Measurements from ENCODE around the gene NATD1. TPM values are rescaled to one million over a fixed set of nuclear protein-coding genes. Genes with fewer than 3 reads are reported as not detected.

NATD1 gene
- total RNA-seq, 2 experiments from 2014 or later, result 2.1 to 2.5 TPM

- CTCF ChIA-PET, result interaction anchor here (1.1 to 4.0 kb wide), 10 partner anchors 8 to 248 kb away, joined by 3 to 26 read pairs (median 5); no protein-coding TSS in a partner anchor
- intact Hi-C loops (cut with micrococcal nuclease), result loop anchor here (1.0 to 10.0 kb wide), 5 partner anchors 244 to 482 kb away; partner anchors contain the start of gene USP22
- no peaks in the 10 kb centered on the region for H3K9me3 Mint-ChIP-seq
- H3K36me3 Mint-ChIP-seq (ENCODE audit: low read depth), result peaks cover 17% of the 10 kb centered on the region
- peaks cover 60% of the 10 kb centered on the region for H3K4me1 Mint-ChIP-seq (ENCODE audit: low read depth)
- peaks cover 7% of the 10 kb centered on the region for H3K27me3 Mint-ChIP-seq (ENCODE audit: low read depth)
- peak; percentile 79 for DNase-seq
- peak overlapping the region; percentile 95 for H3K27ac Mint-ChIP-seq
- peak overlapping the region; percentile 100 for H3K4me3 Mint-ChIP-seq
These were observed 33.9 kb upstream of the NATD1 start for GRCh38 chr17:21286909-21287702.

DNA sequence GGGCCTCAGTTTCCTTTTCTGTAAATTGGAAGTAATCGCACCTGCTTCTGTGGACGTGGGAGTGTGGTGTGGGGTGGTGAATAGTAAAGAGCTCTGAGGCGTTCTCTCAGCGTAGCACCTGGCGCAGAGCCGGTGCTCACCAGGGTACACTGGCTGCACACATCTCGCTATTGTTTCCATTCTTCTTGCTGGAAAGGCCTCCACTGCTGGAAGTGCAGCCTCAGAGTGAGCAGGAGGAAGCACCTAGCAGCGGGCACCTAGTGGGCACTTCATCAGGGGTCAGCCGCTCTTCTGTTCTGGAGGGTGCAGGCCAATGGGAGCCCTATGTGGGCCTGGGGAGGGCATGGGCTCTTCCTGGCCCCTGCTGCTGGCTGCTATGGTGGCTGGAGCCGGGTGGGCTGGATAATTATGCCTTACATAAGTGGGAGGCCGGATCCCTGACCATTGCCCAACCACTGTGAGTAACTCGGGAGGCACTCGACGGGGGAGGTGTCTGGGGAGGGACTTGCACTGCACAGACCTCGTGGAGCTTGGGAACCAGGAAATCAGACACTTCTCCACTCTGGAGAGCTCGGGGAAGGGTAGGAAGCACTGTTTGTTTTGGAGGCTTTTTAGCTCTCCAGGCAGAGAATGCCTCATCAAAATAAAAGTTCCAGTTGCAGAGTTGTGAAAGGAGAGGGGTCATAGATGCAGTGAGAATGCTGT is 33.0 kb upstream of the NATD1 start:
- Mint-ChIP-seq H3K27ac (peak overlapping the region; percentile 95), H3K36me3 (ENCODE audit: low read depth) (peaks cover 16% of the 10 kb centered on the region), H3K4me3 (peak overlapping the region; percentile 100), H3K4me1 (ENCODE audit: low read depth) (peaks cover 60% of the 10 kb centered on the region), H3K27me3 (ENCODE audit: low read depth) (peaks cover 2% of the 10 kb centered on the region), H3K9me3 (no peaks in the 10 kb centered on the region)
- peak; percentile 25 for DNase-seq
- intact Hi-C loops (cut with micrococcal nuclease), result loop anchor here (2.0 to 10.0 kb wide), 3 partner anchors 253 to 481 kb away; no protein-coding TSS in a partner anchor
- CTCF ChIA-PET, result interaction anchor here (1.0 to 4.0 kb wide), 10 partner anchors 10 to 293 kb away, joined by 3 to 26 read pairs (median 5); no protein-coding TSS in a partner anchor

- peaks cover 59% of the 10 kb centered on the region for H3K4me1 Mint-ChIP-seq (ENCODE audit: low read depth)
- peaks cover under 1% of the 10 kb centered on the region for H3K27me3 Mint-ChIP-seq (ENCODE audit: low read depth)
- H3K4me3 Mint-ChIP-seq, result peak overlapping the region; percentile 100
- H3K9me3 Mint-ChIP-seq, result no peaks in the 10 kb centered on the region
- peak; percentile 39 for DNase-seq
- intact Hi-C loops (cut with micrococcal nuclease), result loop anchor here (2.0 to 10.0 kb wide), 4 partner anchors 167 to 481 kb away; no protein-coding TSS in a partner anchor
- CTCF ChIA-PET, result interaction anchor here (0.7 to 4.0 kb wide), 7 partner anchors 9 to 292 kb away, joined by 3 to 26 read pairs (median 4); no protein-coding TSS in a partner anchor
- peaks cover 14% of the 10 kb centered on the region for H3K36me3 Mint-ChIP-seq (ENCODE audit: low read depth)
- peak overlapping the region; percentile 95 for H3K27ac Mint-ChIP-seq
These were observed 32.2 kb upstream of the NATD1 start for GRCh38 chr17:21285164-21286065.

DNA sequence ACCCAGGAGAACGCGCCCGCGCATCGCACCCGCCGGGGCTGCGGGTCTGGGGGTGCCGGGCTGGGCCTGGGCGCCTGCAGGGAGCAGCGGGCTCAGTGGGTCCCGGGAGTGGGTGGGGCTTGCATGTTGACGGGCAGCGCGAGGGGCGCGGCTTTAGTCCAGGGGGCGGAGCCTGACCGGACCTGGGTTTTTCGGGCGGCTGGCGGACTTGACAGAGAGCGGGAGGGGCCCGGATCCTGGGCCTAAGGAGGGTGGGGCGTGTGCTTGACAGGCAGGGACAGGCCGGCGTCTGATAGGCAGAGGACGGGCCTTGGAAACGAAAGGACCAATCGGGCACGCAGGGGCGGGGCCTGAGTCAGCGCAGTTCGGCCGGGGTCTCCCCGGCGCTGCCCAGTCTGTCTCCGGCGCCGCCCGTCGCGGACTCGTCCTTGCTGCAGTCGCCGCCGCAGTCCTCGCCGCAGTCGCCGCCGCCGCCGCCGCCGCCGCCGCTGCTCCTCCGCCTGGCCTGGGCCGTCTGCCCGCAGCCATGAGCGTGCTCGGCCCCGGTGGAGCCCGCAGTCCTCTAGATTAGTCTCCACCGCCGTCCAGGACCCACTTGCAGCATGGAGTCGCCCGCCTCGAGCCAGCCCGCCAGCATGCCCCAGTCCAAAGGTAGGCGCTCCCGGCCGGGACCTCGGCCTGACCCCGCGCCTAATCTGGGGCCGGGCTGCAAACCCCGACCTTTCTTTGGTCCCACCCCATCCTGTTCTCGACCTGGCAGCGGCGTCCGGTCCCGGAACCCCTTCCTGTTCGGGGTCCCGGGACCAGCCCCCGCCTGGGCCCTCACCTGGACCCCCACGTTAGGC is 31.3 kb upstream of the NATD1 start, which contains the start of gene MAP2K3:
Gene MAP2K3 (plus strand): TSS at position 393 of the 845 bp plus-strand sequence. CDS start 210 bp downstream, at position 603.
- CTCF ChIA-PET, result interaction anchor here (1.1 to 4.0 kb wide), 4 partner anchors 8 to 229 kb away, joined by 3 to 26 read pairs (median 4); no protein-coding TSS in a partner anchor
- Mint-ChIP-seq H3K27ac (peak within 1 kb of the TSS; percentile 95), H3K4me3 (peak within 1 kb of the TSS; percentile 100), H3K4me1 (ENCODE audit: low read depth) (peaks cover 62% of the 10 kb centered on the region), H3K27me3 (ENCODE audit: low read depth) (no peaks in the 10 kb centered on the region), H3K36me3 (ENCODE audit: low read depth) (peaks cover 14% of the 10 kb centered on the region), H3K9me3 (no peaks in the 10 kb centered on the region)
- peak; percentile 97 for DNase-seq
- intact Hi-C loops (cut with micrococcal nuclease), result loop anchor here (1.0 to 10.0 kb wide), 10 partner anchors 9 to 1127 kb away; partner anchors contain the start of genes DHRS7B and TMEM11

DNA sequence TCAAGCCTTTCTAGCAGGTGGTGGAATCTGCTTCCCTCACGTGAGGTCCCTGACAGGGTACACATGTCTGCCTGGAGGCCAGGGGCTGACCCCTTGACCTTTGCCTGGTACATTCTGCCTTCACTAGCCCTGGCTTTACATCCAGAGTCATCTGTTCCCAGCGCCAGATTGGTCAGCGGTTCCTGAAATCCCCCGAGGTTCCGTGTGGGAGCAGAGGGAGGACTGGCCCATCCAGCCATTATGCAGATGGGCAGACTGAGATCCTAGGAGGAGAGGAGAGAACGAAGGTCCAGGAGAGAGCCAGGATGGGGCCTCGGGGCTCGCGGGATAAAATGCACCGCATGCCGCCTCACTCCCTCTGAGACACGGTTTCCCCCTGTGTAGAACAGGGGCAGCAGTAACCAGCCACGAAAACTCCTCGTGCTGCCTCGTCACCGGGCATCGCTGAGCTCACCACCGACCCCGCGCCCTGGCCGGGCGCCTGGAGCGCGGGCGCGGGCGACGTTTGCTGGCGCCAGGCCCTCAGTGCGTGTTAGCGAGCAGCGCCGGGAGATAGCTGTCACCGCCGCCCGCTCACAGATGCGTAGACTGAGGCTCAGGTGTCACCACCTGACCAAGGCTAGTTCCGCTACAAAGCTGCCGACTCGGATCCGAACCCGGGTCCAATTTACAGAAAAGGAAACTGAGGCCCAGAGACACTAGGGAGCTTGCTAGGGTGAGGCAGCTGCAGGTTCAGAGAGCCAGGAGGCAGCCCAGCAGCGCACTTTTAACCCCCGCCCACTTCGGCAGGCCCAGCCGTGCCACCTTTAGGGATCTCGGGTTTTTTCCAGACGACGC is 30.5 kb upstream of the NATD1 start:
- Mint-ChIP-seq H3K9me3 (no peaks in the 10 kb centered on the region), H3K27me3 (ENCODE audit: low read depth) (no peaks in the 10 kb centered on the region), H3K4me1 (ENCODE audit: low read depth) (peaks cover 62% of the 10 kb centered on the region), H3K4me3 (peak overlapping the region; percentile 100), H3K36me3 (ENCODE audit: low read depth) (peaks cover 14% of the 10 kb centered on the region), H3K27ac (peak overlapping the region; percentile 41)
- intact Hi-C loops (cut with micrococcal nuclease), result loop anchor here (1.0 to 10.0 kb wide), 9 partner anchors 8 to 1126 kb away; partner anchors contain the start of genes DHRS7B and TMEM11
- CTCF ChIA-PET, result interaction anchor here (1.1 kb wide), 1 partner anchor 229 kb away, joined by 3 read pairs; no protein-coding TSS in a partner anchor
- DNase-seq, result no peak

DNA sequence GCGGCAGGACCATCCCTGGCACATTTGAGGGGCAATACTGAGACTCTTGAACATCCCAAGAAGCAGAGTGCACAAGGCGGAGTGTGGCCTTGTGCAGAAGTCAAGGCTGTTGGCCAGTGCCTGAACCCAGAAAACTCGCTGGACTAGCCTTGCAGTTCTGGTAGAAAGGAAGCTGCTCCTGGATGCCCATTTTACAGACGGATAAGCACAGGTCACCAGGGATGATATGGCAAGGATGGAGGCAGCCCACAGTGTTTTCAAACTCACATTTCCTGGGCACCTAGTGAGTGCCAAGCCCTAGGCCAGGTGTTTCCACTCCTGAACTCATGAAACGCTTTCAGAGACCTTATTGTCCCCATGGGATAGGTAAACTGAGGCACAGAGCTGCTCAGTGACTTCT is 29.6 kb upstream of the NATD1 start:
- no peaks in the 10 kb centered on the region for H3K27me3 Mint-ChIP-seq (ENCODE audit: low read depth)
- no peaks in the 10 kb centered on the region for H3K9me3 Mint-ChIP-seq
- H3K36me3 Mint-ChIP-seq (ENCODE audit: low read depth), result peaks cover 14% of the 10 kb centered on the region
- no peak for DNase-seq
- no peak overlapping the region for H3K4me3 Mint-ChIP-seq
- intact Hi-C loops (cut with micrococcal nuclease), result loop anchor here (5.0 to 10.0 kb wide), 2 partner anchors 478 to 1126 kb away; no protein-coding TSS in a partner anchor
- CTCF ChIA-PET, result no interaction called here
- no peak overlapping the region for H3K27ac Mint-ChIP-seq
- peaks cover 60% of the 10 kb centered on the region for H3K4me1 Mint-ChIP-seq (ENCODE audit: low read depth)

DNA sequence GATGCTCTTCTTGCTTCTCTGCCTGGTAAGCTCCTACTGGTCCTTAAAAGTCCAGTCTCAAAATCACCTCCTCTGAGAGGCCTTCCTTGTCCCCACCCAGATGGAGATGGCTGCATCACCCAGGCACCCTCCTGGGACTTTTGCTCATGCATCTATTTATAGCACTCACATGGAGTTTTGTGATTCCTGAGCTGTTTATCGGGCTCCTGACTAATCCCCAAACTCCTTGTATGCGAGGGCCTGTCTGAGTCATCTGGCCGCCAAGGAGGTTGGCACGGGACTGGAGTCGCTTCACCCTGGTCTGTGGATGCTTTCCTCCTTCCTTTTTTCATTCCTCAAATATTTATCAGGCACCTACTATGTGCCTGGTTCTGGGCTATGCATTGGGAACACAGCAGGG is 29.0 kb upstream of the NATD1 start:
- no peak for DNase-seq
- Mint-ChIP-seq H3K27ac (no peak overlapping the region), H3K4me3 (no peak overlapping the region), H3K27me3 (ENCODE audit: low read depth) (no peaks in the 10 kb centered on the region), H3K9me3 (no peaks in the 10 kb centered on the region), H3K4me1 (ENCODE audit: low read depth) (peaks cover 59% of the 10 kb centered on the region), H3K36me3 (ENCODE audit: low read depth) (peaks cover 14% of the 10 kb centered on the region)
- CTCF ChIA-PET, result no interaction called here
- intact Hi-C loops (cut with micrococcal nuclease), result loop anchor here (5.0 to 10.0 kb wide), 2 partner anchors 477 to 1125 kb away; no protein-coding TSS in a partner anchor

DNA sequence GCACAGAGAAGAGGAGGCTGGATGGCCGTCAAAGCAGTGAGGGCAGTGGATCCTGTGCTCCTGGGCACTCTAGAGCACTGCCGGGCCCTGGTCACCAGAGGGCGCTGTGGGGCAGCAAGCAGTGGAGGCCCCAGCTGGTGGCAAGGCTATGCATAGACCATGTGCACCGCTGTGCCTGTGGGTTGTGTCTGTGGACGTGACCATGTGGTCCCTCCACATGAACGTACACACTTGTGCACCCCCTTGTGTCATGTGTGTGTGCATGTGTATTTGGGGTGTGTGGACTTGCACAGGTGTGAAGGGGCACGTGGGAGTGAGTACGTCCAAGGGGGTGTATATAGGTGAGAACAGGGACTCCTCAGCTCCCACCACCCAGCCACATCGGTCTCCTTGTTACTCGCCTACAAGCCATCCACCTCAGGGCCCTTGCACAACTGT is 26.9 kb upstream of the NATD1 start:
- Mint-ChIP-seq H3K4me3 (no peak overlapping the region), H3K27me3 (ENCODE audit: low read depth) (no peaks in the 10 kb centered on the region), H3K9me3 (no peaks in the 10 kb centered on the region), H3K27ac (peak overlapping the region; percentile 27), H3K4me1 (ENCODE audit: low read depth) (peaks cover 56% of the 10 kb centered on the region), H3K36me3 (ENCODE audit: low read depth) (no peaks in the 10 kb centered on the region)
- intact Hi-C loops (cut with micrococcal nuclease), result loop anchor here (1.0 to 10.0 kb wide), 4 partner anchors 97 to 1123 kb away; partner anchors contain the start of gene KCNJ12
- DNase-seq, result peak; percentile 94
- CTCF ChIA-PET, result interaction anchor here (0.6 to 3.2 kb wide), 7 partner anchors 10 to 232 kb away, joined by 3 to 22 read pairs (median 6); no protein-coding TSS in a partner anchor

DNA sequence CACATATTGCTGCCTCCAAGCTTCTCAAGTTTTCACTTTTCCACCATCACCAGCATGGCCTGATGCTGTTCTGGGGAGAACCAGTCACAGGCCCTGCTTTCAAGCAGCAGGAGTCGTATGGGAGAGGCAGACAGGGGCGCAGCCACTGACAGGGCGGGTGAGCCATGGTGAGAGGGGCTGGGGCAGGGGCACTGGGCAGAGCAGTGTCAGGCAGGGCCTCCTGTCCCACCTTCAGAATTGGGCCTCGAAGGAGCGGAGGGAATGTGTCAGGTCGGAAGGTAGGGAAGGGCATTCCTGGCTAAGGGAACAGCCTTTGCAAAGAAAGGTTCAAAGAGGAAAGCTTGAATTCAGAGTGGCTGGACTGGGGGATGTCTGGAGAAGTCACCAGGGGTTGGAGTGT is 26.4 kb upstream of the NATD1 start:
- Mint-ChIP-seq H3K27ac (no peak overlapping the region), H3K4me1 (ENCODE audit: low read depth) (peaks cover 59% of the 10 kb centered on the region), H3K27me3 (ENCODE audit: low read depth) (no peaks in the 10 kb centered on the region), H3K4me3 (no peak overlapping the region), H3K36me3 (ENCODE audit: low read depth) (no peaks in the 10 kb centered on the region), H3K9me3 (no peaks in the 10 kb centered on the region)
- CTCF ChIA-PET, result interaction anchor here (0.8 to 3.2 kb wide), 11 partner anchors 8 to 252 kb away, joined by 3 to 22 read pairs (median 6); no protein-coding TSS in a partner anchor
- intact Hi-C loops (cut with micrococcal nuclease), result no loop called here
- no peak for DNase-seq

- Mint-ChIP-seq H3K36me3 (ENCODE audit: low read depth) (no peaks in the 10 kb centered on the region), H3K27me3 (ENCODE audit: low read depth) (no peaks in the 10 kb centered on the region), H3K4me1 (ENCODE audit: low read depth) (peaks cover 59% of the 10 kb centered on the region), H3K9me3 (no peaks in the 10 kb centered on the region), H3K4me3 (no peak overlapping the region), H3K27ac (no peak overlapping the region)
- CTCF ChIA-PET, result interaction anchor here (0.8 to 3.2 kb wide), 10 partner anchors 8 to 253 kb away, joined by 3 to 22 read pairs (median 6); no protein-coding TSS in a partner anchor
- intact Hi-C loops (cut with micrococcal nuclease), result no loop called here
- DNase-seq, result no peak
These were observed 26.0 kb upstream of the NATD1 start for GRCh38 chr17:21279198-21279535.

Measured in activated naive CD4-positive, alpha-beta T cell treated with anti-CD3 and anti-CD28 coated beads for 36 hours (primary cell).